ENCODE data around the gene SPECC1.
"Not testable (repeated sequence)": the region's sequence is repeated elsewhere in the genome, so short reads cannot be mapped to it uniquely, and the experiment has no call there.

Gene SPECC1

GRCh38 chr17:20173091-20173490 is 163.9 kb downstream of the SPECC1 start:
- DNase-seq (ENCODE audit: low spot score) = peak; percentile 31

GRCh38 chr17:20174588-20175265 is 165.6 kb downstream of the SPECC1 start:
- DNase-seq (ENCODE audit: low spot score) = no peak

- peak; percentile 58 for DNase-seq (ENCODE audit: low spot score)
These were observed 169.9 kb downstream of the SPECC1 start for GRCh38 chr17:20179041-20179440.

- DNase-seq (ENCODE audit: low spot score) = no peak
These were observed 171.5 kb downstream of the SPECC1 start for GRCh38 chr17:20180661-20181060.

GRCh38 chr17:20184181-20184580 is 175.0 kb downstream of the SPECC1 start:
- no peak for DNase-seq (ENCODE audit: low spot score)

GRCh38 chr17:20184977-20185619 is 175.9 kb downstream of the SPECC1 start:
- peak; percentile 66 for DNase-seq (ENCODE audit: low spot score)

DNA sequence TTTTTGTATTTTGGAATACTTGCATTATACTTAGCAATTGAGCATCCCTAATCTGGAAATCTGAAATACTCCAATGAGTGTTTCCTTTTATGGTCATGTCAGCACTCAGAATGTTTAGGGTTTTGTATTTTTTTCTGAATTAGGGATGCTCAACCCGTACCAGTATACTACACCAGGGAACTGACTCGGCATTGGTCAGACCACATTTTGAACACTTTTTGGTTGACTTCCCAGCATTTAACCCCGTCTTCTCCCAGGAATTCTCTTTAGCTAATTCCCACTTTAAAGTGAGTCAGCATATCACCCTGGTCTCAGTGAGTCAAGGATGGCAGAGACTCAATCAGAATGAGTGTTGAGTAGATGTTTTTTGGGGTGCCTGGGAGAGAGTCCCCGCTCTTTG is 177.9 kb downstream of the SPECC1 start:
- DNase-seq (ENCODE audit: low spot score) = no peak

DNA sequence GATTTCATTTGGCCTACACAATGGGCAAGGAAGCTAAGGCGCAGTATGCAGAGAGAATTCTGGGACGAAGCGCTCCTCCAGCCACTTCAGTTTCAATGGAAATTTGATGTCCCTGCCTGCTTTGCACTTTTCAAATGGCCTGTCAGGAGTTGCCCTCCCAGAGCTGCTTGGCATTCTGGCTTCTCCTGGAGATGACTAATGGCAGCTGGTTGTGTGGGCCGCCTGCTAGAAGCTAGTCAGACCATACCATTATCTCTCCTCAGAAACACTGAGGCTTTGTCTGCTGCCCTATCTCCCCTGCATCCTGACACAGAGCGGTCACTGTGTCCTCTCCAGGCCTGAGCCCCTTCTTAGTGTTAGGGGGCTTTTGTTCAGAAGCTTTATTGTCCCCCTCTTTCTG is 180.1 kb downstream of the SPECC1 start:
- DNase-seq (ENCODE audit: low spot score) = peak; percentile 98

- DNase-seq (ENCODE audit: low spot score) = no peak
These were observed 180.8 kb downstream of the SPECC1 start for GRCh38 chr17:20189979-20190378.

- no peak for DNase-seq (ENCODE audit: low spot score)
These were observed 181.4 kb downstream of the SPECC1 start for GRCh38 chr17:20190605-20191004.

DNA sequence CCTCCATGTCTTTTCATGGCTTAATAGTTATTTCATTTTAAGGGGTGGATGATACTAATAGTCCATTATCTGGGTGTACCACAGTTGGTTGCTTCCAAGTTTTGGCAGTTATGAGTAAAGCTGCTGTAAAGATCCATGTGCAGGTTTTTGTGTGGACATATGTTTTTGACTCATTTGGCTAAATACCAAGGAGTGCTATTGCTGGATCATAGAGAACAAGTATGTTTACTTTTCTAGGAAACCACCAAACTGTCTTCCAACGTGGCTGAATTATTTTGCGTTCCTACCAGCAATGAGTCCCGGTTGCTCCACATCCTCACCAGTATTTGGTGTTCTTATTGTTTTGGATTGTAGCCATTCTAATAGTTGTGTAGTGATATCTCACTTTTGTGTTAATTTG is 181.9 kb downstream of the SPECC1 start:
- no peak for DNase-seq (ENCODE audit: low spot score)

- DNase-seq (ENCODE audit: low spot score) = not testable (repeated sequence)
These were observed 187.1 kb downstream of the SPECC1 start for GRCh38 chr17:20196286-20196685.

- DNase-seq (ENCODE audit: low spot score) = no peak
These were observed 188.2 kb downstream of the SPECC1 start for GRCh38 chr17:20197272-20197926.

- DNase-seq (ENCODE audit: low spot score) = no peak
These were observed 191.0 kb downstream of the SPECC1 start for GRCh38 chr17:20200016-20200795.

GRCh38 chr17:20200865-20201458 is 191.8 kb downstream of the SPECC1 start:
- DNase-seq (ENCODE audit: low spot score) = no peak

DNA sequence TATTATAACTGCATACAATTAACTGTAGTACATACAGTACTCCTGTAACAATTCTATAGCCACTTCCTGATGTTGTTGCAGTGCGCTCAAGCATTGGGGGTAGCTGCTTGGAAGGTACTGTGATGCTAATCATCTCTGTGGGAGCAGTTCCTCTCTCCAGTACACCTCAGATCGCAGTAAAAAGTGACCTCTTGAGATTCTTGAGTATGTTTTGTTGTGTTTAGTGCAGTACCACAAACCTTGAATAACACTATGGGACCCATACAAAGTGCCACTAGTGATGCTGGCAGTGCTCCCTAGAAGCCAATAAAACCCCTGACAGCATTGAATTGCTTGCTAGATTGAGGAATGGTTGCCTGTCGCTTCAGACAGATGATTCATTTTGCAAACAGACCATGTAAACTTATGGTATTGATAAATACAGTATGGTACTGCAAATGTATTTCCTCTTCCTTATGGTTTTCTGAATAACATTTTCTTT is 193.0 kb downstream of the SPECC1 start:
- no peak for DNase-seq (ENCODE audit: low spot score)

DNA sequence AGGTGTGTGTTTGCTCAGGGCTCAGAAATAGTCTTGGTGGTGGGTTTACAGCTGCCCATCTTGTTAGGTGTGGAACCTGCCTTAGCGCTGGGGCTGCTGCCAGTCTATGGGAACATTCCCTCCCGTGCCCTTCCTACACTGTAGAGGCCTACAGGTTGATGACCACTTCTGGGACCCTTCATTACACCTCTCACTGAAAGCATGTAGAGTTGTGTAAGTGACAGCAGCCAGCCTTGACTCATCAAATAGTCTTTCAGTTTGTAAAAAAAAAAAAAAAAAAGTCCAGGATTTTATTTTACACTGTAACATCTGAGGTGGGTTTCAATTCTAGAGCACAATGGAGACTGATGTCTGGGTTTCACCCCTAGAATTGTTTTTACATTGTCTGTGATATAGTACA is 193.9 kb downstream of the SPECC1 start:
- DNase-seq (ENCODE audit: low spot score) = no peak

GRCh38 chr17:20203761-20204263 is 194.7 kb downstream of the SPECC1 start:
- DNase-seq (ENCODE audit: low spot score) = no peak

DNA sequence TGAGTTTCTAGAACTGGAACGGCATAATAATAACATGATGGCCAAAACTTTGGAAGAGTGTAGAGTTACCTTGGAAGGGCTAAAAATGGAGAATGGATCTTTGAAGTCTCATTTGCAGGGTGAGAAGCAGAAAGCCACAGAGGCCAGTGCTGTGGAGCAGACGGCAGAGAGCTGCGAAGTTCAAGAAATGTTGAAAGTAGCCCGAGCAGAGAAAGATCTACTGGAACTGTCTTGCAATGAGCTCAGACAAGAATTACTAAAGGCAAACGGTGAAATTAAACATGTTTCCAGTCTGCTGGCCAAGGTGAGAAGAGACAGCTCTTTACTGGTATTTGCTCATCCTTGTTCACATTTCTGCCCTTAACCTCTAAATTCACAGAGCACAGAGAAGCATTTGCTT is 196.4 kb downstream of the SPECC1 start:
- DNase-seq (ENCODE audit: low spot score) = no peak

- DNase-seq (ENCODE audit: low spot score) = no peak
These were observed 196.9 kb downstream of the SPECC1 start for GRCh38 chr17:20206068-20206467.

DNA sequence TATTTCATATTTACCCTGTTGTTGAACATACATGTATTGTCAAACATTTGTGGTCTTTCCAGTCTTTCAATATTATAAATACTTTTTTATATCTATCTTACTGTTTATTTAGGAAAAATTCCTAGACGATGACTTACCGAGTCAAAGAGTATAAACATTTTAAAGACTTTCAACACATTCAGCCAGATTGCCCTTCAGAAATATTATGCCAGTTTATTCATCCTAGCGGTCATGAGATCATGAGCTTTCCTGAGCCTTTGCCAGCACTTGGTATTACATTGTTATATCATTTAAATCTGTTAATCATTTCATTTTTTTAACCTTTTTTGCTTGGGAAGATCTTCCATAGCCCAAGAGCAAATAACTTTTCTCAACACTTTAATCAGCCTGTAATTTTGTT is 197.4 kb downstream of the SPECC1 start:
- no peak for DNase-seq (ENCODE audit: low spot score)

Data from pons (tissue), 1 donor.